Immature natural killer cell (primary cell): ENCODE results near the gene PAX7. TPM values are rescaled to one million over a fixed set of nuclear protein-coding genes. Genes with fewer than 3 reads are reported as not detected.
"Not testable (repeated sequence)": the region's sequence is repeated elsewhere in the genome, so short reads cannot be mapped to it uniquely, and the experiment has no call there.

Experiments
- DNase-seq, 3 donors: peaks; one replicate each; pipeline ENCODE4 v3.0.0; 2022; ENCODE audit warnings: mixed read lengths in 1 of 3
- H3K27ac Mint-ChIP-seq, 6 donors: one replicate each; pipeline ENCODE4 v1.8.0; 2020; ENCODE audit warnings: mixed read lengths in 6 of 6, mild to moderate bottlenecking in 5 of 6, inconsistent platforms in 4 of 6, moderate library complexity in 3 of 6
- H3K27me3 Mint-ChIP-seq, 3 donors: one replicate each; pipeline ENCODE4 v1.8.0; 2020 to 2021; ENCODE audit warnings: low read depth in 3 of 3, mild to moderate bottlenecking in 3 of 3, mixed read lengths in 3 of 3, moderate library complexity in 3 of 3, inconsistent platforms in 1 of 3
- H3K36me3 Mint-ChIP-seq, 3 donors: one replicate each; pipeline ENCODE4 v1.8.0; 2020; ENCODE audit warnings: mixed read lengths in 3 of 3, inconsistent platforms in 2 of 3, mild to moderate bottlenecking in 2 of 3
- H3K4me1 Mint-ChIP-seq, 2 donors: one replicate each; pipeline ENCODE4 v1.8.0; 2020; ENCODE audit warnings: inconsistent platforms in 2 of 2, mild to moderate bottlenecking in 2 of 2, mixed read lengths in 2 of 2, moderate library complexity in 1 of 2
- H3K4me3 Mint-ChIP-seq, 5 donors: one replicate each; pipeline ENCODE4 v1.8.0; 2020; ENCODE audit warnings: mild to moderate bottlenecking in 5 of 5, mixed read lengths in 5 of 5, inconsistent platforms in 3 of 5, moderate library complexity in 3 of 5
- H3K9me3 Mint-ChIP-seq, 6 donors: one replicate each; pipeline ENCODE4 v1.8.0; 2020; ENCODE audit warnings: mild to moderate bottlenecking in 6 of 6, mixed read lengths in 6 of 6, inconsistent platforms in 4 of 6, moderate library complexity in 3 of 6
- polyA plus RNA-seq, 3 donors: library from polyadenylated mRNA; unstranded; fragments of 300-500 nt; fragmentation: Illumina TruSeq; gene quantifications; one replicate each; pipeline ENCODE4 v1.2.3, GENCODE V29; 2021

PAX7 gene
- polyA plus RNA-seq, 3 donors from 2014 or later = not detected

DNA sequence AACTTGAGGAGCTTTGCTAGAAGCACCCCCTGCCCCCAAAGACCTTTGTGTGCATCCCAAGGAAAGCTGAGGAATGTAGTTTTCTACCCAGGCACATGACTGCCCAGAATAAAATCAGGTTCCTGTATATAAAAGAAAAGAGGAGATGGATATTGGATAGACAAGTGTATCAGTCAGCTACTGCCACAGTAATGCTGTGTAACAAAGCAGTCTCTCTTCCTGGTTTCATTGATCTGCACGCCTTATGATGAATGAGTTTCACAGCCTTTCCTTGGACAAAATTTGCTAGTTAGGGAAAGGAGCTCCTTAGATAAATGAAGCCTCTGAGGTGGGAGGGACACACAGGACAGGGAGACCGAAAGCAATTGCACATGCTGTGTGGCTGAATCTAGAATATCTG lies 120.0 kb downstream of the PAX7 start:
- Mint-ChIP-seq H3K4me3 (no peak overlapping the region), H3K9me3 (peaks cover 0 to 9% (median 2%) of the 10 kb centered on the region in 6 donors), H3K27me3 (peaks cover 4 to 8% (median 6%) of the 10 kb centered on the region in 3 donors), H3K36me3 (no peaks in the 10 kb centered on the region), H3K27ac (no peak overlapping the region), H3K4me1 (no peaks in the 10 kb centered on the region)
- no peak for DNase-seq

GRCh38 chr1:18751425-18751824 lies 120.8 kb downstream of the PAX7 start:
- Mint-ChIP-seq H3K27me3 (peaks cover 6 to 8% (median 8%) of the 10 kb centered on the region in 3 donors), H3K4me1 (no peaks in the 10 kb centered on the region), H3K27ac (no peak overlapping the region)

GRCh38 chr1:18752409-18752808 lies 121.8 kb downstream of the PAX7 start:
- no peak for DNase-seq
- Mint-ChIP-seq H3K4me1 (no peaks in the 10 kb centered on the region), H3K27ac (no peak overlapping the region), H3K9me3 (peaks cover 0 to 16% (median 3%) of the 10 kb centered on the region in 6 donors), H3K4me3 (no peak overlapping the region), H3K36me3 (no peaks in the 10 kb centered on the region), H3K27me3 (peaks cover 6 to 9% (median 8%) of the 10 kb centered on the region in 3 donors)

More at GRCh38 chr1:18751425-18751824, 120.8 kb downstream of the PAX7 start:
- no peaks in the 10 kb centered on the region for H3K36me3 Mint-ChIP-seq
- H3K9me3 Mint-ChIP-seq = peaks cover 0 to 12% (median 2%) of the 10 kb centered on the region in 6 donors
- no peak for DNase-seq
- H3K4me3 Mint-ChIP-seq = no peak overlapping the region

GRCh38 chr1:18760156-18760555 lies 129.5 kb downstream of the PAX7 start:
- no peak overlapping the region for H3K4me3 Mint-ChIP-seq
- peaks cover 1 to 18% (median 10%) of the 10 kb centered on the region in 6 donors for H3K9me3 Mint-ChIP-seq
- peaks cover 9 to 18% (median 12%) of the 10 kb centered on the region in 3 donors for H3K27me3 Mint-ChIP-seq
- H3K27ac Mint-ChIP-seq = no peak overlapping the region
- no peak for DNase-seq
- H3K36me3 Mint-ChIP-seq = no peaks in the 10 kb centered on the region
- H3K4me1 Mint-ChIP-seq = no peaks in the 10 kb centered on the region

GRCh38 chr1:18761948-18762840 lies 131.5 kb downstream of the PAX7 start:
- Mint-ChIP-seq H3K9me3 (peaks cover 0 to 13% (median 4%) of the 10 kb centered on the region in 6 donors), H3K4me3 (no peak overlapping the region), H3K27ac (no peak overlapping the region), H3K27me3 (peaks cover 6 to 18% (median 10%) of the 10 kb centered on the region in 3 donors), H3K36me3 (no peaks in the 10 kb centered on the region), H3K4me1 (no peaks in the 10 kb centered on the region)
- DNase-seq = no peak

DNA sequence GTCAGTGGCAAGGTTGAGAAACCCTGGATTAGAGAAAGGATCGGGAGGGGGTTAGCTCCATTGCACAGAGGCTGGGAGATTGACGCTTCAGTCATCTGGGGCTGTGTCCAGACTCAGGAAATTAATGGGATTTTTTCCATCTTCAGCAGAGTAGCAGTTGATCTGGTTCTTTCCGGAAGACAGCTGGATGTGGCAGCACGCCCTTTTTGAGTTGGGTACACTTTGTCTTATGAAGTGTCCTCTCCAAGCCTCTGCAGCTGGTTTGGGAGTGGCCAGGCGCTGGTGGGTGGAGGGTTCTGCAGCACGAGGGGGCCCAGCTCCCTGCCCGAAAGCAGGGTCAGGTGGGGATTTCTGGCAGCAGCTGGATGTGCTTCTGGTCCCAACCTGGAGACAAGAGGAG lies 133.7 kb downstream of the PAX7 start:
- Mint-ChIP-seq H3K36me3 (no peaks in the 10 kb centered on the region), H3K4me1 (no peaks in the 10 kb centered on the region), H3K9me3 (peaks cover 0 to 1% (median 0%) of the 10 kb centered on the region in 6 donors), H3K27me3 (peaks cover 4 to 10% (median 9%) of the 10 kb centered on the region in 3 donors), H3K27ac (no peak overlapping the region), H3K4me3 (no peak overlapping the region)
- no peak for DNase-seq

GRCh38 chr1:18765725-18766124 lies 135.1 kb downstream of the PAX7 start:
- Mint-ChIP-seq H3K27me3 (peaks cover 6 to 10% (median 9%) of the 10 kb centered on the region in 3 donors), H3K9me3 (peaks cover 0 to 1% (median 0%) of the 10 kb centered on the region in 6 donors), H3K4me1 (no peaks in the 10 kb centered on the region), H3K27ac (no peak overlapping the region), H3K36me3 (no peaks in the 10 kb centered on the region), H3K4me3 (no peak overlapping the region)
- no peak for DNase-seq

- H3K4me3 Mint-ChIP-seq = no peak overlapping the region
- H3K27me3 Mint-ChIP-seq = peaks cover 6 to 10% (median 7%) of the 10 kb centered on the region in 3 donors
- no peak for DNase-seq
- H3K36me3 Mint-ChIP-seq = no peaks in the 10 kb centered on the region
- no peak overlapping the region for H3K27ac Mint-ChIP-seq
- H3K9me3 Mint-ChIP-seq = peaks cover 0 to 1% (median 0%) of the 10 kb centered on the region in 6 donors
- no peaks in the 10 kb centered on the region for H3K4me1 Mint-ChIP-seq
Measured at GRCh38 chr1:18766328-18766727, 135.7 kb downstream of the PAX7 start.

- H3K4me1 Mint-ChIP-seq, H3K27me3 Mint-ChIP-seq, H3K27ac Mint-ChIP-seq, DNase-seq, H3K4me3 Mint-ChIP-seq, H3K9me3 Mint-ChIP-seq, H3K36me3 Mint-ChIP-seq: not testable (repeated sequence)
Measured at GRCh38 chr1:18767576-18767975, 136.9 kb downstream of the PAX7 start.

DNA sequence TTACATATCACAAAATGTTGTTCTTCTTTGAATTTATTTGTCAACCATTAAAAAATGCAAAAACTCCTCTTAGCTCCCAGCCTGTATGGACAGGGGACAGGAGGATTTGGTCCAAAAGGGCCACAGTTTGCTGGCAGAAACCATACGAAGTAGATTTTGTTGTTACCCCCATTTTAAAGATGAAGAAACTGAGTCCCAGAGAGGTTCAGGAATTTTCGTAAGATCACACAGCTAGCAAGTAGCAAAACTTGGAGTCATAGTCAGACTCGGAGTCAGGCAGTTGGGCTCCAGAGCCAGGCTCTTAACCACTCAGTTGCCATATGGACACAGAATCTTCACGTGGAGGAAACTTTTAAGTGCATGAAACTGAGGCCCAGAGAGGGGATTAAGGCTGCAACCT lies 137.4 kb downstream of the PAX7 start:
- no peak overlapping the region for H3K4me3 Mint-ChIP-seq
- no peak overlapping the region for H3K27ac Mint-ChIP-seq
- H3K27me3 Mint-ChIP-seq = peaks cover 5 to 6% (median 5%) of the 10 kb centered on the region in 3 donors
- no peak for DNase-seq
- H3K4me1 Mint-ChIP-seq = no peaks in the 10 kb centered on the region
- peaks cover 0 to 1% (median 0%) of the 10 kb centered on the region in 6 donors for H3K9me3 Mint-ChIP-seq
- H3K36me3 Mint-ChIP-seq = no peaks in the 10 kb centered on the region

DNA sequence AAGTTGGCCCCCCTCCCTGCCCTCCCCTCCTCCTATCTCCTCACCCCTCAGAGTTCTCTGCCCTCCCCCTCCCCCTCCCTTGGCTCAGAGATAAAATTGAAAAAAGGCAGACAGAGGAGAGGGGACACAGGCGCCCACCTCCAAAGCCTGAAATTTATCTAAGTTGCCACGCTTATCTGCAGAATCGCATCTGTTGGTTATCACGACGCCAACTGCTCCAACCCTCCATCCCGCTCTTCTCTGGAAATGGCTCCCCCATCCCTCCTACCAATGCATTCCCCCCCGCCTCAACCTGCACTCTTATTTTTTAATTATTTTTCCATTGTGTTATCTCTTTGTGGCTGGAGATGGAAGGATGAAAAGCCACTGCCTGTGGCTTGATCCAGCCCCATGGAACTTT lies 138.5 kb downstream of the PAX7 start:
- Mint-ChIP-seq H3K27me3 (peaks cover 5 to 6% (median 5%) of the 10 kb centered on the region in 3 donors), H3K27ac (no peak overlapping the region), H3K36me3 (no peaks in the 10 kb centered on the region), H3K4me3 (no peak overlapping the region), H3K4me1 (no peaks in the 10 kb centered on the region), H3K9me3 (peaks cover 0 to 1% (median 0%) of the 10 kb centered on the region in 6 donors)
- DNase-seq = no peak

GRCh38 chr1:18770799-18771198 lies 140.2 kb downstream of the PAX7 start:
- H3K4me3 Mint-ChIP-seq = no peak overlapping the region
- no peaks in the 10 kb centered on the region for H3K9me3 Mint-ChIP-seq
- H3K27ac Mint-ChIP-seq = no peak overlapping the region
- H3K36me3 Mint-ChIP-seq = no peaks in the 10 kb centered on the region
- peaks cover 0 to 5% (median 2%) of the 10 kb centered on the region in 3 donors for H3K27me3 Mint-ChIP-seq
- no peaks in the 10 kb centered on the region for H3K4me1 Mint-ChIP-seq
- DNase-seq = no peak

GRCh38 chr1:18773753-18774152 lies 143.1 kb downstream of the PAX7 start:
- Mint-ChIP-seq H3K4me3 (no peak overlapping the region), H3K27me3 (peaks cover 0 to 8% (median 1%) of the 10 kb centered on the region in 3 donors), H3K4me1 (no peaks in the 10 kb centered on the region), H3K27ac (no peak overlapping the region), H3K9me3 (no peaks in the 10 kb centered on the region), H3K36me3 (no peaks in the 10 kb centered on the region)
- no peak for DNase-seq

DNA sequence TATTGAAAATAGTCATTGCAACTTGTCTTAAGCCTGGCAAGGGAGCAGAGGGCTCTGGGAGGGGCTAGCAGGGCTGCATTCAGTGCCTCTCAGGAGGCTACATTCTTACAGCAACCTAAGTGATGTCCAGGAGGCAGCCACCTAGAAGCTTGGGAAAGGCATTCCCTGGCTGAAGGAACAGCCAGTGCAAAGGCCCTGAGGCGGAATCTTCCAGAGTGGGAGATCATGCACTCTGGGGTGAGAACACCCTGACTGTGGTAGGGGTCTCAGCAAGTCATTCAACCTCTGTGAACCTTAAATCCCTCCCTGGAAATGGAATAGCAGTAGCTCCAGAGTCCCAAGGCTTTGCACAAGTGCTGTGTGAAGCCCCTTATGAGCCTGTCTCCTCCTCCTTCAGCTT lies 144.7 kb downstream of the PAX7 start:
- Mint-ChIP-seq H3K27me3 (peaks cover 0 to 6% (median 1%) of the 10 kb centered on the region in 3 donors), H3K27ac (no peak overlapping the region), H3K9me3 (no peaks in the 10 kb centered on the region), H3K4me3 (no peak overlapping the region), H3K4me1 (no peaks in the 10 kb centered on the region), H3K36me3 (no peaks in the 10 kb centered on the region)
- no peak for DNase-seq
